Brain microvascular endothelial cell (primary cell): ENCODE data around the gene MEX3D.

Experiments
- DNase-seq: peaks from one replicate; pipeline ENCODE4 v3.0.0-alpha.2; 2020
- H3K27ac ChIP-seq: fragments of 250-450 bp; sonication (Bioruptor Pico); 2 replicates; pipeline ENCODE4 v1.5.1; 2020; ENCODE audit warnings: mild to moderate bottlenecking, moderate library complexity
- H3K27me3 ChIP-seq: fragments of 250-450 bp; sonication (Bioruptor Pico); replicated peaks from 2 replicates; pipeline ENCODE4 v1.5.1; 2020; ENCODE audit warnings: mild to moderate bottlenecking
- H3K36me3 ChIP-seq: fragments of 250-450 bp; sonication (Bioruptor Pico); replicated peaks from 2 replicates; pipeline ENCODE4 v1.5.1; 2020; ENCODE audit warnings: mild to moderate bottlenecking
- H3K4me3 ChIP-seq: 2 replicates; pipeline ENCODE4 v1.5.1; 2011; ENCODE audit warnings: low read depth, mild to moderate bottlenecking, control low read depth, low read length, moderate library complexity
- CTCF ChIP-seq: IDR thresholded peaks from 2 replicates; pipeline ENCODE4 v1.5.1; 2011; ENCODE audit warnings: low read depth, mild to moderate bottlenecking, moderate library complexity, low read length, control low read depth, inconsistent platforms; ENCODE audit errors: missing control alignments
- in situ Hi-C: cut with HindIII; loops from 2 replicates; pipeline ENCODE4 v1.10.0; 2017; ENCODE audit warnings: low sequenced_read_pairs, low pct_ligation_motif_present

MEX3D gene

GRCh38 chr19:1584500-1585242, 16.5 kb upstream of the MEX3D start:
- TF ChIP-seq CTCF, result no peak
- no peak overlapping the region for H3K27ac ChIP-seq
- no peak for DNase-seq
- peaks cover 44% of the 10 kb centered on the region for H3K36me3 ChIP-seq
- H3K4me3 ChIP-seq, result no peak overlapping the region
- in situ Hi-C loops, result no loop called here
- H3K27me3 ChIP-seq, result no peaks in the 10 kb centered on the region

GRCh38 chr19:1582201-1582600, 14.1 kb upstream of the MEX3D start:
- in situ Hi-C loops, result no loop called here
- H3K27me3 ChIP-seq, result no peaks in the 10 kb centered on the region
- H3K36me3 ChIP-seq, result peaks cover 49% of the 10 kb centered on the region
- no peak for TF ChIP-seq CTCF
- H3K27ac ChIP-seq, result no peak overlapping the region
- DNase-seq, result no peak
- no peak overlapping the region for H3K4me3 ChIP-seq

- in situ Hi-C loops, result no loop called here
- H3K36me3 ChIP-seq, result peaks cover 53% of the 10 kb centered on the region
- no peak for TF ChIP-seq CTCF
Observed at GRCh38 chr19:1580957-1581356, 12.8 kb upstream of the MEX3D start.

GRCh38 chr19:1580382-1580781, 12.3 kb upstream of the MEX3D start:
- in situ Hi-C loops, result no loop called here

More at GRCh38 chr19:1580957-1581356, 12.8 kb upstream of the MEX3D start:
- Histone ChIP-seq H3K27me3 (no peaks in the 10 kb centered on the region), H3K4me3 (no peak overlapping the region), H3K27ac (no peak overlapping the region)
- no peak for DNase-seq

GRCh38 chr19:1579222-1579621, 11.1 kb upstream of the MEX3D start:
- TF ChIP-seq CTCF, result no peak
- in situ Hi-C loops, result no loop called here
- Histone ChIP-seq H3K36me3 (peaks cover 42% of the 10 kb centered on the region), H3K4me3 (no peak overlapping the region), H3K27ac (no peak overlapping the region), H3K27me3 (no peaks in the 10 kb centered on the region)
- no peak for DNase-seq

More at GRCh38 chr19:1580382-1580781, 12.3 kb upstream of the MEX3D start:
- Histone ChIP-seq H3K27ac (no peak overlapping the region), H3K4me3 (no peak overlapping the region), H3K27me3 (no peaks in the 10 kb centered on the region), H3K36me3 (peaks cover 49% of the 10 kb centered on the region)
- no peak for TF ChIP-seq CTCF
- DNase-seq, result no peak
